Hepatocyte (in vitro differentiated cells): ENCODE measurements around the gene PLXND1.

Source experiments
- EZH2phosphoT487 ChIP-seq: fragments of 200-600 bp; sonication (generic); IDR thresholded peaks from one replicate; pipeline ENCODE4 v1.6.1; 2018; ENCODE audit warnings: antibody characterized with exemption, mild to moderate bottlenecking, low read depth, moderate library complexity; ENCODE audit not compliant: unreplicated experiment, severe bottlenecking
- TF ChIP-seq, protein P1 (sequence below): fragments of 200-600 bp; sonication (generic); IDR thresholded peaks from 2 replicates; pipeline ENCODE4 v1.5.1; 2016; ENCODE audit warnings: antibody characterized with exemption, mild to moderate bottlenecking; ENCODE audit not compliant: poor library complexity

- TF ChIP-seq, protein P1, sequence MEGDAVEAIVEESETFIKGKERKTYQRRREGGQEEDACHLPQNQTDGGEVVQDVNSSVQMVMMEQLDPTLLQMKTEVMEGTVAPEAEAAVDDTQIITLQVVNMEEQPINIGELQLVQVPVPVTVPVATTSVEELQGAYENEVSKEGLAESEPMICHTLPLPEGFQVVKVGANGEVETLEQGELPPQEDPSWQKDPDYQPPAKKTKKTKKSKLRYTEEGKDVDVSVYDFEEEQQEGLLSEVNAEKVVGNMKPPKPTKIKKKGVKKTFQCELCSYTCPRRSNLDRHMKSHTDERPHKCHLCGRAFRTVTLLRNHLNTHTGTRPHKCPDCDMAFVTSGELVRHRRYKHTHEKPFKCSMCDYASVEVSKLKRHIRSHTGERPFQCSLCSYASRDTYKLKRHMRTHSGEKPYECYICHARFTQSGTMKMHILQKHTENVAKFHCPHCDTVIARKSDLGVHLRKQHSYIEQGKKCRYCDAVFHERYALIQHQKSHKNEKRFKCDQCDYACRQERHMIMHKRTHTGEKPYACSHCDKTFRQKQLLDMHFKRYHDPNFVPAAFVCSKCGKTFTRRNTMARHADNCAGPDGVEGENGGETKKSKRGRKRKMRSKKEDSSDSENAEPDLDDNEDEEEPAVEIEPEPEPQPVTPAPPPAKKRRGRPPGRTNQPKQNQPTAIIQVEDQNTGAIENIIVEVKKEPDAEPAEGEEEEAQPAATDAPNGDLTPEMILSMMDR = no peak
- TF ChIP-seq EZH2phosphoT487 = no peak
Observed at GRCh38 chr3:129616713-129617112, 10.2 kb upstream of the PLXND1 start.
